Mucosa of gallbladder (tissue), 1 donor: ENCODE results near the gene VPS16. TPM values are rescaled to one million over a fixed set of nuclear protein-coding genes. Genes with fewer than 3 reads are reported as not detected.

Experiments used
- DNase-seq: peaks from one replicate; pipeline ENCODE4 v3.0.0-alpha.2; 2020; ENCODE audit warnings: low spot score
- total RNA-seq: library from RNA; stranded (reverse); gene quantifications from one replicate; pipeline ENCODE4 v1.2.1, GENCODE V29; 2021
- donor health status: DM: no; HTN: no; CAD: no.

The VPS16 gene
- total RNA-seq, 1 donor from 2014 or later, result 43.2 TPM

DNA sequence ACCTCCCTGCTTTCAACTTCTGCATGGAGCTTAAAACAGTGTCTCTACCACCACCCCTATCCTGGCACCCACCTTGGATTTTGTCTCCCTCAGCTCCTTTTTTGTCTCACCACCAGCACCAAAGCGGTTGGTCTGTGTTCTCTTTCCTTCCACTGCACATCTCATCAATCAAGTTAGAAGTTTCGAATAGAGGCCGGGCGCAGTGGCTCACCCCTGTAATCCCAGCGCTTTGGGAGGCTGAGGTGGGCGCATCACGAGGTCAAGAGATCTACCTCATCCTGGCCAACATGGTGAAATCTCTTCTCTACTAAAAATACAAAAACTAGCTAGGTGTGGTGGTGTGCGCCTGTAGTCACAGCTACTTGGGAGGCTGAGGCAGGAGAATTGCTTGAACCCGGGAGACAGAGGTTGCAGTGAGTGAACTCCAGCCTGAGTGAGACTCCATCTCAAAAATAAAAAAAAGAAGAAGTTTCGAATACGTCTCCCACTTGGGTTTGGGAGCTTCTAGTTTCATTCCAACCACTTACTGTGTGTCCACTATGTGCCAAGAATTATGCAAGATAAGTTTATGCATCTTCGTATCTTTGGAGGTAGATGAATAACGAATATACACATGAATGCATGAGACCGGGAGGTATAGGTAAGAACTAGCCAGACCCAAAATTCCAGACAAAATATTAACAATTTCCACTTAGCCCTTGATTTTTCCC is 6.0 kb upstream of the VPS16 start:
- no peak for DNase-seq

DNA sequence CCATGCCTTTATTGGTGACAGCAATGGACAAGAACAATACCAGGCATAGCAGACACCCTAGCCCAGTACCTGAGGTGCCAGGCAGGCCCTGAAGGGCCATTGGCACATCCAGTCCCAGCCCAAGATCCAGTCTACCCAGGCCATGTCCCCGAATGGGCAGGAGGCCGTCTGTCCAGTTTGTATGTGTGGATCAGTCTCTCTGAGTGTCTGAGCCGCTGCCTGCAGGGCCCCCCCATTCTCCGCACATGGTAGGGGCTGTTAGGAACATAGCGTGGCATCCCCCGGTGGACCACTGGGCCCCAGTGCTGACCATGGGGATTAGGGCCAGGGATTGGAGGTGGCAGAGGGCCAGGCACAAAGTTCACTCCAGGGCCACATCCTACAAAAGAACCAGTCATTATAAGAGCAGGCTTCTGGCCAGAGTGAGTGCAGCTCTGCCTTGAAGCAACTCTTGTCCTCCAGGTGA is 5.2 kb upstream of the VPS16 start:
- DNase-seq, result no peak

DNA sequence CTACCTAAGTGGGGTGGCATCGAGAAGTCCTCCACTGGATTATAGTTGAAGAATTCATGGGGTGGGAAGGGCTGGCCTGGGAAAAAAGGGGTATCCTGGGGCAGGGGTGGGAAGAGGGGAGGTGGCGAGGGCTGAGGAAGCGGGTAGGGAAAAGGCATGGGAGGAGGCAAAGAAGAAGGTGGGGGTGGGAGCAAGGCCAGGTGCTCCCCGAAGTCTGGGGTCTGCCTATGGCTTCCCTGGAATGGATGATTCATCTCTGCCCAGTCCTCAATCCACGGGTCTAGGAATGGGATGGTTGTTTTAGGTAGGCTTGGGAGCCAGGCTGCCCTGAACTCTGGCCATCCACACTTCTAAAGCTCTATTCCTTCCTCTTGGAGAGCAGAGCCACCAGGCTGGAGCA is 4.5 kb upstream of the VPS16 start:
- DNase-seq, result no peak

DNA sequence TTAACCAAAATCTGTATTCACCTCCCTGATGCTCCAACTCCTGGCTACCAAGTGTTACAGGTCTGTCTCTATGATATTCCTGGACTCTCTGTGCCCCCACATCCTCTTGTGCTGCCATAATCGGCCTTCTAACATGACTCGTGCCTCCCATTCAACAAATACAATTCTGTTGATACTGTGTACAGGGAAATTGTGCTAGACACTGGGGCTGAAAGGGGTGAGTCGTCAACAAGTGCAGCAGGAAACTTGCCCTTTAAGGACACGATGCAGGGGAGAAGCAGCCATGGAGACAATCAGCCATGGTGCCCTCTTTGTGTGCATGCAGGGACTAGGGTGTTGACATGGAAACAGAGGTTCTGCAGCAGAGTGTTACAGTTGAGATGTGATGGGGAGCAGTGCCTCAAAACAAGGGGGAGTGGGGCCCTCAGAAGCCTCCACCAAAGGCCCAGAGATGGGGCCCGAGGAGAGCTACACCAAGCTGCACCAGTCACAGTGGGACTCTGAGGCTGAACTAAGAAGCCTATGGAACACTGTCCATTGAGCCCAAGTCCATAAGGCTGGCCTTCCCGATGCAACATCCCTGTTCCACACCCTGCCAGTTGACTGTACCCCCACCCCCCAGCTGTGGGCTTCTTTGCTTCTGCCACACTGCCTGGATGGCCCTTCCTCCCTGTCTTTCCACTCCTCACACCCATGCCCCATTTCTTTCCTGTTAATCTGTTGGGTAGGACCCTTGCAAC is 3.2 kb upstream of the VPS16 start:
- DNase-seq, result no peak

DNA sequence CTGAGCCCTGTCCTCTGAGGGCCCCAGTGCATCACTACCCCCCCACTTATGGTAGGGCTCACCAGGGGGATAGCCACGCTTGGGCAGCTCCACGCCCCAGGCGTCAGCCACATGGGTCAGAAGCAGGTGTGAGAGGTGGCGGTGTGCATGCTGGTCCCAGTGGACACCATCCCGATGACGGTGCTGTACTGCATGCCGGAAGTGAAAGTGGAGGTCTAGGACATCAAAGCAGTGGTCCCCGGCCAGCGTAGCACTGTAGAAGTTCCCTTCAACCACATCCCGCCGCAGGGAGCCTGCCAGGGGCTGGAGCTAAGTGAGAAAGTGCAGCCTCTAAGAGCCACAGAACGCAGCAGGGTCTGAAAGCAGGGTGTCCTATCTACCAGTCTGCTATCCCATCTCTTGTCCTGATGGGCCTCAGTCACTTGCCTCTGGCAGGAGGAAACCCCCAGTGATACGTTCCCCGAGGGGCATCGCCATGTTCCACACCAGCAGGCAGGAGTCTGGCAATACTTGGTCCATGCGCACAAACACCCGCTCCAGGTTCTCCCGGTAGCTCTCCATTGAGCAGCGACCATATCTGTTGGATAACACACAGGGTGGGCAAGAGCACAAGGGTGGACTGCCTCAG is 2.3 kb upstream of the VPS16 start:
- no peak for DNase-seq

DNA sequence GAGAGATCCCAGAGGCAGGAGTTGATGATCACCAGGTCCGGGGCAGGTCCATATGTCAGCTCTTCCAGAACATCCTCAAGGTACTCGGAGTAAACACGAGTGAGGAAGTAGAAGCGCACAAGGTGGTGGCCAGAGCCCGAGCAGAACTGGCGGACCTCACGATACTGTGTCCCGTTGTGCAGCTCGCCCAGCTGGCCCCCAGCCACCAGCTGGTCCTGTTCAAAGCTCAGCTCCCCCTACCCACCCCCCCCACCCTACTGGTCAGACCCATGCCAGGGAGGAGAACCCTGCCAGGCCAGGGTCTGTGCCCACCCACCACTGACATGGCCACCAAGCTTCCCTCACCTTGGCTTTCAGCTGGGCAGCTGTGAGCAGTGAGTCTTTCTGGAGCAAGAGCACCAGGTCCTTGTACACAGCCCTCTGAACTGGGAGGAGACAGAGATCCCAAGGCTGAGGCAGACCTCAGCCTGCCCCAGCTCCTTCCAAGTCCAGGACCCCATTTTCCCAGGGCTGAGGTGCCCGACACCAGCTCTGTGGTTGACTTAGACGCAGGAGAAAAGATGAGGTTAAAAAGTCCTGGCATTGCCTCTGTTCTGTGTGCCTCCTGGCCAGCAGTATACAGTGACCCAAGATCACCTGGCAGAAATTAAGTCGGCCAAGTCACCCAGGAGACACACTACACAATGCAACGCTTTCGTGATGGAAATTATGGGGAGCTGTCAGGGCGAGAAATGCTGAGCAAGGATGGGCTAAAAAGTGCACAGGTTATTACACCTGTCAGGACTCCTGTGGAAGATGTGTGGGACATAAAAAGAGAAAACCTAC is 1.5 kb upstream of the VPS16 start:
- DNase-seq, result no peak

DNA sequence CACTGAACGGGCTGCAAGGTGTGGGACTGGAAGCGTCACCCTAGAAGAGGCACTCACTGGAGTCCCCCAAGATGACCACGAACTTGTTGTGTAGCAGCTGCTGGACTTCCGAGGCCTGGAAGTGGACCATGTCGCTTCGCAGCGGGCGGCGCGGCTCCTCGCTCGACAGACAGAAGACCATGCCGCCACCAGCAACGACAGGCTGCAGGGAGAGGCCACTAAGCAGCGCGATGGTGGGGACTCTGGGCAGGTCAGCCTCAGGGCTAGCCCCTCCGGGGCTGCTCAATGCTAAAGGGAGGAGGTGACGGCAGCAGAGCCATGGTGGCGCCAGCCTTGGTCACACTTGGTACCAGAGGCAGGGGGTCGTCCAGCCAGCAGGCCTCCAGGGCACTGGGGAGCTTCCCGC is 810 bp upstream of the VPS16 start:
- DNase-seq, result no peak

DNA sequence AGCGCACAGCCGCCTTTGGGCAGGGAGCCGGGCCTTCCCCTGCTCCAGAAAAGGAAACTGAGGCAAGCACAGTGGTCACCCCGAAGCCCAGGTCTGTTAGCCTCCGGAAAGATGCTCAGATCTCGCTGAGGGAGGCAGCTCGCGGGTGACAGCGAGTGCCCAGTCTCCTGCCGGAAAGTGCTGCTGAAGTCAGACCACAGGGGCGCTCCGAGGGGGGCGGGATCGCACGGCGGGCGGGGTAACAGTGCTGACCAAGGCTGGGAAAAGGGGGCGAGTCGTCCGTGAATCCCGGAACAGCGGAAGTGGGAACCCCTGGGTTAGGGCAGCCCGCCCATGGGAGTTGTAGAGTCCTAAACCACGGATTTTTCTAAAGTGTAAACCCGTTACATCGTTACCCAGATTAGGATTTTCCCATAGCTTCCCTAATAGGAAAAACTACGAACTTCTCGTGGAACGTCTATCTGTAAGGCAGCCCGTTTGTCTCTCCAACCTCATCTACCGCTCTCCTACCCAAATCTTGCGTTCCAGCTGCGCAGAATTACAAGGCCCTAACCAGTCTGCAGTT is 504 bp downstream of the VPS16 start:
- DNase-seq, result peak; percentile 27

DNA sequence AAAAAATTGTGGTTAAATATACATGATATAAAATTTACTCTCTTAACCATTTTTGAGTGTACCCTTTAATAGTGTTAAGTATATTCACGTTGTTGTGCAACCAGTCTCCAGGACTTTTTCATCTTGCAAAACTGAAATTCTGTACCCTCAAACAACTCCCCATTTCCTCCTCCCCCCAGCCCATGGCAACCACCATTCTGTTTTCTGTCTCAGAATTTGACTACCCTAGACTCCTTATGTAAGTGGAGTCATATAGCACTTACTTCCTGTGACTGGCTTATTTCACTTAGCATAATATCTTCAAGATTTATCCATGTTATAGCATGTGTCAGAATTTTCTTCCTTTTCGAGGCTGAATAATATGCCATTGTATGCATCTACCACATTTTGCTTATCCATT is 5.1 kb downstream of the VPS16 start:
- DNase-seq, result no peak

DNA sequence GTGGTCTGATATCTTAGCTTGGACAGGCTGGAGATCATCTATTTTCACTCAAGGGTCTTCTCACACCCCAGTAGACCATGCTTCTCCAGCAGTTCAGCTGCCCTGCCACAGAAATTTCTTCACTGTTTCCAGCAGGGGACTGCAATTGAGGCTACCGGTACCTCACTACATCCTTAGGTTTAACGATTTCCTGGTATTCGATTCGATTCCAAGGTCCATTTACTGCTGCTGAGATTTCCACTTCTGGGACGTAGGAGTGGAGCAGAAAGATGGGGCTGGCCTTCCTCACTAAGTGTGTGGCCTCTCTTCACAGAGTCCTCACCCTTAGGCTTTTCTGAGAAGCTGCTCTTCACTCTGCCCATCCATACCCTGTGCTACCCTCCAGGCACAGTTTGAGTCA is 6.2 kb downstream of the VPS16 start:
- DNase-seq, result no peak

DNA sequence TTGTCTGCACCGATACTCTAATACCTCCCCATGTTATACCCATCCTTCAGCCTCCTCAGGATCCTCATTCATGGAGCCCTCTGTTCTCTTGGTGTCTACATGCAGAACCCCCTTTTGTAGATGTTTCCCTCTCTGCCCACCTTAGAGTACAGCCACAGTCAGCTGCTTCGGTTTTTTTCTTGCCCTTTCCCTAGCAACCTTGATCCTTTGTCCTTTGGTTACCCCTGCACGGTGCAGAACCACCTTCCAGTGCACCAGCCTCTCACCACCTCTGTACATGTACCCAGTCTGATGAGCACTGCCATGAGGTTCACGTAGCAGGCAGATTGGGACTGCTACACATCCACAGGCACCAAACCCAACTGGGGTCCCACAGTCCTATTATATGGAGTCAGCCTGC is 7.3 kb downstream of the VPS16 start:
- DNase-seq, result no peak

DNA sequence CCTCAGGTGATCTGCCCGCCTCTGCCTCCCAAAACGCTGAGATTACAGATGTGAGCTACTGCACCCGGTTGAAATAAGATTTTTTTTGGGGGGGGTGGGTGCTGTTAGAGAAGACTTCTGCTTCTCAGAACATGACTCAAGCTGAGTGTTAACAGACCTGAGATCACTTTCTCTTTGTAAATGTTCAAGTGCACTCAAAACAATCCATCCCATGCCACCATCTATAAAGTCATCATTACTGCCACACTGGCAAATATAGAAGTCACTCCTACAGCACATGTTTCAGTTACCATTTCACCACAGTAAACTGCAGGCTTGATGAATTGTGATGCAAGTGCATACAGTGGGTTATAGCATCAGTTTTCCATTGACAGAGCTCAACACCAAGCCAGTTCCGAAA is 9.0 kb downstream of the VPS16 start:
- no peak for DNase-seq

DNA sequence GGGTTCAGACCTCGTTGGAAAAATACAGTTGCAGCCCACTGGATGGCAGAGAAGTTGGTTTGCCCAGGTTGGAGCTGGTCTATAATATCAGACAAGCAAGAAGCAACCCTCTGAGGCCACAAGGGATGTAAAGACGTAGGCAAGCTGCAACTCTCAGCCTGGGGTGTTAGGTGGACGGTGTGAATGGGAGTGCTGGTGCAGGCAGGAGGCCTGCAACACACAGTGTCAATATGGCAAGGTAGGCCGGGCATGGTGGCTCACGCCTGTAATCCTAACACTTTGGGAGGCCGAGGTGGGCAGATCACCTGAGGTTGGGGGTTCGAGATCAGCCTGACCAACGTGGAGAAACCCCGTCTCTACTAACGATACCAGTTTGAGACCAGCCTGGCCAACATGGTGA is 10.5 kb downstream of the VPS16 start:
- no peak for DNase-seq

DNA sequence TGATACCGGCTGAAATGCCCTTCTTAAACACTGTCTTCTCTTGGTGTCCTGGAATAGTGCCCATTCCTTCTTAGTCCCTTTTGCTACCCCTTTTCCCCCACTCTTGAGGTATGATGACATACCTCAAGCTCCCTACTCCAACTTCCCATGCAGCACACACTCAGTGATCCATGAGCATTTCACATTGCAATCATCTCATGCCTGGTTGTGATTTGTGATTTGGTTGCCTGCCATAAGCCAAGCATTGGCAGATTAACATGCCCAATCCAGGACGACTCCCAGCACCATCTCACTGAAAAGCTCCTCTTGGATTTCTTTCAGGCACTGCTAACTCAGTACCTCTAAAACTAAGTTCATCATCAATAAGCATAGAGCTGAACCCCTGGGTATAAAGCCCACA is 18.0 kb downstream of the VPS16 start:
- no peak for DNase-seq

DNA sequence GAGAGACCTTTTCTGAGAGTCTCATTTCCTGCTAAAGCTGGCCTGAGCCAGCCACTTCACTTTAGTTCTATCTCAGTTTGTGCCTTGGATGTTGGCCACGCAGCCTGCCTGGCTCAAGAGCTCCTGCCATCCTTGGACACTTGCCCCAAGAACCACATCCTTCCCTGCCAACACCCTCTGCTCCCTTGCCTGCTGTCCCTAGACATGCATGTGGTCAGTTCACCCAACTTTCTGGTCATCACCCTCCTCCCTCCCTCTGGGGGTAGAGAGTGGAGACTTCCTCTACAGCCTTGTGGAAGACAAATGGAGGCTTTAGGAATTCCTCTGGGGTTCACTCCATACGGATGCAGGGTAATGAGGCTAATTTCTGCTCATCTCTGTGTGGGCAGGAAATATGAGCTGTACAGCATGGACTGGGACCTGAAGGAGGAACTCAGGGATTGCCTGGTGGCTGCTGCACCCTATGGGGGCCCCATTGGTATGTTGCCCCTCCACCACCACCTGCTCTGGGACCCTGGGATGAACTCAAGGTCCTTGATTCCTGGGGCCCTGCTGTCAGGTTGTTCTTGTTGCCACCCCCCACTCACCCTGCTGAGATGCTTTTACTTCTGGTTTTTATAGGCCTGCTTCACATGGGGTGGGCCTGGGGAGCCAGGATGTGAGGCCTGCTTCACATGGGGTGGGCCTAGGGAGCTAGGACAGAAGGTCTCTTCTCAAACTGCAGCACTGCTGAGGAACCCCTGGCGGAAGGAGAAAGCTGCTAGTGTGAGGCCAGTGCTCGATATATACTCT is 19.0 kb downstream of the VPS16 start:
- DNase-seq, result no peak

DNA sequence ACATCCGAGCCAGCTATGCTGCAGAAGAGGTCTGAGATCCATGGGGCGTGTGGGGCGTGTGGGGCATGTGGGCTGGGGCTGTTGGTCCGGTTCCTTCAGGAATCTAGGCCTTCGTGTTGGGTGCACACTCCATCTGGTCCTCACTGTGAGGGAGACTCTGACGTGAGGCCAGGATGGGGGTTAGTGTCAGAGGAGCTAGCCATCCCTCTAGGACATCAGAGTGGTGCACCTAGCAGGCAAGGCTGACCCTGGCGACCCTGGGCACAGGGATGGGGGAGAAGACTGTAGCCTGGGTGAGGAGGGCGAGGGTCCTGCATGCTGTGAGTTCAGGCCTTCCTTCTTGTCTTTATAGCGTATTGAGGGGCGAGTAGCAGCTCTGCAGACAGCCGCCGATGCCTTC is 24.1 kb downstream of the VPS16 start:
- no peak for DNase-seq

DNA sequence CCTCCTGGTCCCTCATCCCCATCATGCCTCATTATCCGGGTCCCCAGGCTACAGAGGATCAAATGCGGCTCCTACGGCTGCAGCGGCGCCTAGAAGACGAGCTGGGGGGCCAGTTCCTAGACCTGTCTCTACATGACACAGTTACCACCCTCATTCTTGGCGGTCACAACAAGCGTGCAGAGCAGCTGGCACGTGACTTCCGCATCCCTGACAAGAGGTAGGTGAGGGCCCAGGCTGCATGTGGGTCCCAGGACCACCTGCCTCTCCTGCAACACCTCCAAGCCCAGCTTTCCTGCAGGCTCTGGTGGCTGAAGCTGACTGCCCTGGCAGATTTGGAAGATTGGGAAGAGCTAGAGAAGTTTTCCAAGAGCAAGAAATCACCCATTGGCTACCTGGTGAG is 24.6 kb downstream of the VPS16 start:
- no peak for DNase-seq

DNA sequence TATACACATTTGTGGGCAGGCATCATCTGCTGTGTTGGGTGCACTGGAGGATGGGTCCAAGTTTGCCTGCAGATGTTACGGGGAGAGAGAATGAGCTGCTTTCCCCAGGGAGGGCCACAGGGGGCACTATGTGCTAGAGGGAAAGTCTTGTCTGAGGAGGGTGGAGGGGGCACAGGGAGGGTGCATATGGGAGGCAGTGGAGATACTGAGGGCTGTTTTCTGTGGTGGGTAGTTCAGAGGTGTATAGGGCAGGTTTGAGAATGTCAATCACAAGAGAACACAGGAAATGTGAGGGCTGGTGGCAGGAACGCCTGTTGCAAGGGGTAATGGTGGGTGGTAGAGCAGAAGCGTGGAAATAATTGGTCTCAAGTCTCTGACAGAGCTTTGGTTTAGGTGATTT is 25.1 kb downstream of the VPS16 start:
- no peak for DNase-seq

DNA sequence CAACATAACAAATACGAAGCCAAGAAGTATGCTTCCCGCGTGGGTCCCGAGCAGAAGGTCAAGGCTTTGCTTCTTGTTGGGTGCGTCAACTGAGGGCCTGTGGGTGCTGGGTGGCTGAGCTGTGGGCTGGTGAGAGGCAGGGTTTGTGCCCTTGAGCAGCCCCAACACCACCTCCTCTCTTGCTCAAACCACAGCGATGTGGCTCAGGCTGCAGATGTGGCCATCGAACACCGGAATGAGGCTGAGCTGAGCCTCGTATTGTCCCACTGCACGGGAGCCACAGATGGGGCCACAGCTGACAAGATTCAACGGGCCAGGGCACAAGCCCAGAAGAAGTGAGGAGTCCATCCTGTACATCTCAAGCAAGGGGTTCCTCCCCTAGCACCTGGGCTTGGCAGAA is 25.7 kb downstream of the VPS16 start:
- no peak for DNase-seq

DNA sequence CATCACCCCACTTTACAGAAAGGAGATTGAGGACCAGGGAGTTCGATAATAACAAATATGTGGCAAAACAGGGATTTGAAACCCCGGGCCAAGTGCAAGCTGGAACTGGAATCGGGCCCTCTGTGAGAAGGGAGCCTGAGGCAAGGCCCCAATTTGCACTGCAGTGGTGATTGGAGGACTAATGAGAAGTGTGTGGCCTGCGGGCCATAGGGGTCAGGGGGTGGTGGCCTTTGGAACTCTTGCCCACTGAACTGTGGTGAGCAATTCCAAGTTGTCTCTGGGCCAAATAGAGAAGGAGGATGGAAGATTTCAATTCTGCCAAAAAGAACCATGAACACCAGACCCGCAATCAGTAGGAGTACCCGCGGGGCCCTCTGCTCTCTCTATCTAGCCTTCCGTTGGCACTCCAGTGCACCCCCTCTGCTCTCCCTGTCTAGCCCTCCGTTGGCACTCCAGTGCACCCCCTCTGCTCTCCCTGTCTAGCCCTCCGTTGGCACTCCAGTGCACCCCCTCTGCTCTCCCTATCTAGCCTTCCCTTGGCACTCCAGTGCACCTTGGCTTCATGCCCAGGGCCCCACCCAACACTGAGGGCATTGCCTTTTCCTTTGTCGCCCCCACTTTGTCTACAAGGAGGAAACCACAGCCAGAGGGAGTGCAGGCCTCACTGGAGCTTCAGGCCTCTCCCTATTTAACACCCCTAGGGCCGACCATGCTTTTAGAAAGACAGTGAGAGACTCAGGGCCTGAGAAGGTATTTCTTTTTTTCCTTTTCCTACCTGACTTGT is 26.7 kb downstream of the VPS16 start:
- DNase-seq, result no peak
